Activated CD4-positive, alpha-beta T cell treated with anti-CD3 and anti-CD28 coated beads for 4 hours (primary cell): Measurements from ENCODE around the gene C1orf21.

Experiments used
- DNase-seq, 2 donors: peaks; one replicate each; pipeline ENCODE4 v3.0.0-alpha.2; 2020

The C1orf21 gene

DNA sequence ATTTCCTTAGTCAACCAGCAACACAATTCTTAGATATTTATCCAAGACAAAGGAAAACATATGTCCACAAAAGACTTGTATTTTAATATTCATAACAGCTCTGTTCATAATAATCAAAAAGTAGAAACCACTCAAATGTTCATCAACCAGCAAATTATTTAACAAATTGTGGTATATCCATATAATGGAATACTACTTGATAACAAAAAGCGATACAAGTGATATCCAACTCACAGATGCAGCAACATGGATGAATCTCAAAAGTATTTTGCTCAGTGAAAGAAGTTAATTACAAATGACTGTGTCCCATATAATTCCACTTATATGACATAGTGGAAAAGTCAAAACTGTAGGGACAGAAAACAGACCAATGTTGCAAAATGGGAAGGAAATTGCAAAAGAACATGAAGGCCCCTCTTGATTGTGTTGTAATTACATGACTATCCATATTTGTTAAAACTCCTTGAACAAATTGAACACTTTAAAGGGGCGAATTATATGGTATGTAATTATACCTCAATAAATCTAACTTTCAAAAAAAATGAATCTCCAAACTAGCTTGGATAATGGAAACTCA is 250.9 kb downstream of the C1orf21 start:
- no peak for DNase-seq

DNA sequence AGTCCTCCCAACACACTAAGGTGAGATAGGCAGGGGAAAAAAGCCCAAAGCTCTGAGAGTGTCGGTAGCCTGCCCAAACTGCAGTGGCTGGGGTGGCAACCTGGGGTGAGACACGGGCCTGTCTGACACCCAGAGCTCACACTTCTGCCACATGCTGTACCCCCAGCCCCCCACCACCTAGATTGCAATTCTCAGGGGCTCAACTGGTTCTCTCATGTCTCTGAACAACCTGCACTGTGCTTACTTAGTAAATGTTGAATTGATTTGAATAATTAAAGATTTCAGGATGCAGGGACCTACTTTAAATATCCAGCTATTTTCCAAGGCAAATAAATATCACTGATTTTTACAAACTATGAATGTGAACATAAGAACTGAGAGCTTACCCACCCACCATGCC is 252.4 kb downstream of the C1orf21 start:
- DNase-seq: no peak

DNA sequence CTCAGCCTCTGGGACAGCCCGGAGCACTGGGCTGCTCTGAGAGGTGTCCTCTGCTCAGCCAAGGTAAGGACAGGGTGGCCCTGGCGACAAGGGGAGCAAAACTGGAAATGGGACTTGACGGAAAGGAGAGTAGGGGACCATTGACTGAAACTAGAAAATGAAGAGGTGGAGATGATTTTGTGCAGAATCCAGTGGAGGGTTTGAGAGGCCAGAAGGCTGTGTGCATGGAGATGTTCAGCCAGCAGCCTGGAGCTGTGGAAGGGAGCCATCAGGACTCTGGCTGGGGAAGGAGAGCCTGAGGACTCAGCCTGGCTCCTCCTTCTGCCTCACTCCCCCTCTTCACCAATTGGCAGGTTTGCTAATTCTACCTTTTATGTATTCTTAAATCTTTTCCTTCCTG is 253.7 kb downstream of the C1orf21 start:
- DNase-seq: no peak

DNA sequence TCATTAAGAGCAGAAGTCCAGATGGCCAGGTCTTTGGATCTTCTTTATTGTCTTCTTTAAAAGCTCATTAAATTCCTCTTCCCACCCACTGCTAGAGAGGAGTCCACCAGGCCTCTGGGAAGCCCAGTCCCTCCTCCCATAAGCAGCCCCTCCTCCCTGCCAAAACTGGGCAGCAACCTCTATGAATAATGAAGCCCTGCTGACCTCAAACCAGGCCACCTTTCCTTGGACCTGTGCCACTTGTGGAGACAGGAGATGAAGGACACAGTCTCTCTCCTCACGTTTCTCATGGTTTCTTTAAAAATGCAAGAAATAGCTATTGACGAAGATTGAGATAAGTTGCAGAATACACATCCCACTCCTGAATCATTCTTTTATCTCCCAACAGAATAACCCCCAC is 255.1 kb downstream of the C1orf21 start:
- DNase-seq: no peak

DNA sequence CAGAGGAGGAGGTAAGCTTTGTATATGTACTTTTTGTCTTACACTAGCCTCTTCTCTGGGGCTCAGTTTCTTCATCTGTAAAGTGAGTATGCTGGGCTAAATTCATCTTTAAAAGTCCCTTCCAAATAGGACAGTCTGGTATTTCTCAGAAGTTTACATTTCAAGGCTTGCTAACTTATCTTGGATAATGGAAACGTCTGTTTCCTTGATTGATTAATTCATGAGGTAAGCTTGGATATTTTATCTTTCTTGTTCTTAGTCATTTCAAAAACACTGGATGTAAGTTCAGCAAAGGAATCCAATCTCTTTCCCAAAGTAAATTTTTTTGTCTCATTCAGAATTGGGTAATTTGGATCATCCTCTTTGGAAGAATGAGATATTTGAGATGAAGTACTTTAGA is 256.8 kb downstream of the C1orf21 start:
- DNase-seq: no peak

DNA sequence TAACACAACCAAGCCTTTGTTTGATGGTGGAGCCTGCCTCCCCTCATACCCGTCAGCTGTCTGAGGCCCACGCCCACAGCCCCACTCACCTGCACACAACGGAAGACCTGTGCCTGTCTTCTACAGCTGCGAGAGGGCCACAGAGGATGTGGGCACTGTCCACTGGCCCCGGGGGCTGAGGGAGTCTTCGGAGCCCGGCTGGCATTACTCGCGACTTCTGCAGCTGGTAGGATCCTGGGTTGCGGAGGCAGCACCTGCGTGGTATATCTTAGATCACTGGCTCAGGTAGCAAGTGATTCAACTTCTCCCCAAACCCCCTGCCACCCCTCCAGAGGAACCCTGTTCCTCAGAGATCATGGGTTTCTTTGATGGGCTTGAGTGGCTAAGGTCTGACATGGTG is 257.9 kb downstream of the C1orf21 start:
- DNase-seq: no peak

DNA sequence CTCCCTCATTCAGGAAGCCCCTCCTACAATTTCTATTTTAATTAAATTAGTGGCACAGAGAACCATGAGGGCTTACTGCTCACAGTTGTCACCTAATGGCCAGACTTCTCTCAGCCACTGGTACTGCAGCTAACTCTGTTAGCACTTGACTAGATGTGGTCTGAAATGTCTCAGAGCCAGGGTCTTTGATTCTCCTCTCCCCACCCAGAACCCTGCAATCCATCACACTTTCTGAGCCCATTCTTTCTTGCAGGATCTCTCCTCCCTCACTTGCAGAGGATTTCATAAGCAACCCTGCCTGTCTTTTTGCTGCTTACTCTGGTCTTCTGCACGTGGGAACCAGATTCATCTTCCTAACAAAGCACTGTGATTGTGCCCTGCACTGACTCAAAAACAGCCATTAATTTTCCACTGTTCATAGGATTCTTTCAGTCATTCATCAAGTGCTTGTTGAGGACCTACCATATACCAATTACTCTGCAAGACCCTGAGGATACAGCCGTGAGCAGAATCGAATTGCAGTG is 259.4 kb downstream of the C1orf21 start:
- DNase-seq: no peak

DNA sequence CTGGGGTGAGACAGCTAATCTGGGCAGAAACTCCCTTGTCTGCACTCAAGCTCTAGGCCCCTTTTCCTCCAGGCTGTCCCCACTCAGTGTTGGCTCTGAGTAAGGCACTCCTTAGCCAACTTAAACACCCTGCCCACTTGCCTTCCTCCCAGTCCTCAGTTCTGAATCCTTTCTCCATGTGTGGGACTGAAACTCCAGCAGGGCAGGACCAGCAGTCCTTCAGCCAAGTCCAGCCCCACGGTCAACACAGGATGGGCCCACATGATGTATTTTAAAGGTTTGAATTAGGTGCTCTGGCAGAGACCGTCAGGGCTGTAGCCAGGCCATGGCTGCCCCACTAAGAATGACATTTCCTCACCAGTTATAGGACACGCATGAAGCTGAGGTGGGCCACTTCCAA is 260.0 kb downstream of the C1orf21 start:
- no peak for DNase-seq

DNA sequence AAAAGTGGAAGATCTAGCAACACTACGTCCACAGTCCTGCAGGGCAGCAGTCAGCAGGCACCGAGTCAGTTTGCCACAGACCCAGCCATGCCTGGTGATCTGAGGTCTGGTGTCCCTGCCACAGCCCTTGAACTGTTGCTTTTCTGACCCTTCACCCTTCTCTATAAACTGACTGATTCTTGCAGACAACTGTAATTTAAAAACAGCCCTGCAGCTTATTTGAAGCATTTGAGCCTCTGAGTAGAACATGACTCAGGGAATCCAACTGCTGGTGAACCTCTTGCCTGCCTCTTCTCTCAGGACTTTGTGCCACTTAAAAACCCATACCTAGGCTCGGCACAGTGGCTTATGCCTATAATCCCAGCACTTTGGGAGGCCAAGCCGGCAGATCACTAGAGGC is 260.6 kb downstream of the C1orf21 start:
- no peak for DNase-seq

DNA sequence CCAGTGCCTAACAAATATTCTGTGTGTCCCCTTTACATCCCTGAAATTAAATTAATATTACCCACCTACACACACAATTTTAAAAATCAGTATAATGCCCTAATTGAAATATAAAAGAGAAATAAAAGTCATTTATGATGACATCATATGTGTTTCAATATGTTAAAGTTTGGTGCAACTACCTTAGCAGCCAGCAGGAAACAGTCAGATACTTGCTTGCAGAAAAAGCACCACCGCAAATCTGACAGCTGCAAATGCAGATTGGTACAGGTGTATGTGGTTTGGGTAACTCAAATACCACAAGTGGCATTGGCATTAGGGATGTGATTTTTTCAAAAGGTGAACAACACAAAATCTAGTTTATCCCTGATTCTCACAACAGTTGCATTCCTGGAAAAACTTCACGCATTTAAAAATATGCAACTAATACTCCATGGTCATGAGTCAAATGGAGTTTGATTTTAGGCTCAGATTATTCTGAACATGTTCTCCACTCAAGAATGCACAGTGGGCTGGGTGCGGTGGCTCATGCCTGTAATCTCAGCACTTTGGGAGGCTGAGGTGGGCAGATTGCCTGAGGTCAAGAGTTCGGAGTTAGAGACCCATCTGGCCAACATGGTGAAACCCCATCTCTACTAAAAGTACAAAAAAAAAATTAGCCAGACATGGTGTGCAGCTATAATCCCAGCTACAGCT is 261.5 kb downstream of the C1orf21 start:
- no peak for DNase-seq

DNA sequence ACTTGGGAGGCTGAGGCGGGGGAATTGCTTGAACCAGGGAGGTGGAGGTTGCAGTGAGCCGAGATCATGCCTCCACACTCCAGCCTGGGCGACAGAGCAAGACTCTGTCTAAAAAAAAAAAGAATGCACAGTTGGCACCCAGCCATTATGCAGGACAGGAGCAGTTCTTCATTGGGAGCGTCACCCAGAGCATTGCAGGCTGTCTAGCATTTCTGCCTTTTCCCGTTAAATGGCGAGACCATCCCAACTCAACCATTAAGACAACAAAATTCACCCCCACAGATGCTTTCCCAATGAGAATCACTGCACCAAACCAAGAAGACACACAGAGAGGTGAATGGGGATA is 262.0 kb downstream of the C1orf21 start:
- no peak for DNase-seq

DNA sequence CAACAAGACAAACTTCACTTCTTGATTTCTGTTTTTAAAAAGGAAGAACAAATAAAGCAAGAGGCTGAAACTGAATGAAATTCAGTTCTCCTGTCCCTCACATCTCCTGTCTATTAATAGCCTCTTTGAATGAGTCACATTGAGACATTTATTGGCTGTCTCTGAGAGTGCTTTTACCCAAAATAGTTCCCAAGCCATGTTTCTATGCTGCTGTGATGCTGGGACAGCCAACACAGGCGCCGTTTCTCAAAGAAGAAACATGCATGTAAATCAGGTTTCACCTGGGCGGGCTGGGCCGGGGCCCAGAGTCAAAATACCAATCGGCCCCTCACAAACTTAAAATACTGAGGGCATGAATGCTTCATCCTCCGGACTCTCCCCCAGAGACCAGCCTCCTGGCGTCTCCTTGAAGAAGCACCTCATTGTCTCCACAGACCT is 262.6 kb downstream of the C1orf21 start:
- DNase-seq: no peak

DNA sequence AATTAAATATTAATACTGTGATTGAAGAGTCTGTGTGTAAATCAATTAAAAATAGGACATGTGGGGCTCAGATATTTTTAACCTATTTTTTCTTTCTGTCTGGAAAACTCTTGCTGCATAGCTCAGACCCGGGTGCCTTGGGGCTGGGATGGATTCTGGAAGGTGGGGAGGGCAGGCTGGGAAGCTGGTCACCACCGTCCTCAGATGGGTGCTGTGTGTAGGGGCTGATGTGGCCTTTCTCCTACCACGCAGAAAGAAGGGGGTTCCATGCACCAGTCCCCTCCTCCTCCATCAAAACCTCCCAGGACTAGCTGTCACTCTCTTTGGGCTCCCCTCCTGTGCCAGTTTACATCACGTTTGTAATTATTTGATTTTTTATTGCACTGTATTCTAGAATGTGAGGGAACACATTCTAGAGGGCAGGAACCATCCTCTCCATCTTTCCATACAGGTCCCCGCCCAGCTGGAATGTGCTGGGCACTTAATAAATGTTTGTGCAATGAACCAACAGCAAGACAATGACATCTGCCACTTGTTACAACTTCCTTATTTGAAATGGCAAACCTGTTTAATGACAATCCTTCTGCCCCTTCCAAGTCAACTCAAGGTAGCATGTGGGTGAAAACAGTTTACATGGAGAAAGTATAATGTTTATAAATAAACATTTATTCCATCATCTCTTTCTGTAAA is 263.5 kb downstream of the C1orf21 start:
- DNase-seq: no peak

DNA sequence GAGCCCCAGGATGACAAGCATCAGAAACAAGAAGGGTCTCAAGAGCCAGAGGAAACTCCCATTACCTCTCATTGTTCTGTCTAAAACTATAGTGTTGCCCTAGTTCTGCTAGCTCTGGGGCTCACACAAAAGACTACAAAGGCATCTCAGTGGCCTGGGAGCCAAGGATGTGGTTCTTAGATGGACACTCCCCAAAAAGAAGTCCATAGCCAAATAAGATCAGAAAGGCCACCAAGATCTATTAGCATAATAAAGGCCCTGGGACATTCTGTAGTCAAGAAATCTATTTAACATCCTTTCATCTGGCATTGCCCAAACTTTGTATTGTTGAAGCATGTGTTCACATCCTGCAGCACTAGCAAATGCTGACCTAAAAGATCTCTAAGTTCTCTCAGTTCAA is 268.4 kb downstream of the C1orf21 start:
- no peak for DNase-seq

DNA sequence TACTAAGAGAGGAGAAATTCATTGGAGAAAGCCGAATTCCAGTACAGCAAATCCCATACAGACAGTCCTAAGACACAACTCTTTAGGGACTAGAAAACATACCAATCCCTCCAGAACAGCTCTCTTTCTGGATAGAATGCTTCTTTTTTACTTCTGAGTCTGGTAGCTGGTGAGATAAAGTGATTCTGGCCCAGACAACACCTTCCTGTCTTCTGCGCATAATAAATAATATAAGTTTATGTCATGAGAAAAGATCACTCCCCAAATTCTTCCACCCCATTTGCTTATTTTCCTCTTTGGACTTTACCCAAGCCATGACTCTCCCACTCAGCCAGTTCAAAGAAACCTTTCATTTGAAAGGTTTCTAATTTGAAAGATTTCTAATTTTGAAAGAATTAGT is 269.4 kb downstream of the C1orf21 start:
- DNase-seq: no peak

DNA sequence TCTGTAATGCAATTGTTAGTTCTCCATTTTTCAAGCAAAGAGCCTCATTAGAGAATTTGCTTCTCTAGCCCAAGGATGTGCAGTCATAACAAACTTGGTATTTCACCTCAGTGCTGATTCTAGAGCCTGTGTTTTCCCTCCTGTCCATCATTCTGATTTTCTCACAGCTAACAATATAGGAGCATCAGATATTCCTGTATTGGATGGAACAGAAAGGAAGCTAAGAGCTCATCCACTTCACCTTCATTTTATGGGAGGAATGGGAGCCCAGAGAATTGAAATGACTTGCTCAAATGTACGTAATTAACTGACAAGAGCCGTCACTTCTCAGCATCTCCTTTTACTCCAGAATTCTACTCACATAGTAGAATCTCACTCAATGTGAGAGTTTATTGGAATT is 271.2 kb downstream of the C1orf21 start:
- DNase-seq: no peak

DNA sequence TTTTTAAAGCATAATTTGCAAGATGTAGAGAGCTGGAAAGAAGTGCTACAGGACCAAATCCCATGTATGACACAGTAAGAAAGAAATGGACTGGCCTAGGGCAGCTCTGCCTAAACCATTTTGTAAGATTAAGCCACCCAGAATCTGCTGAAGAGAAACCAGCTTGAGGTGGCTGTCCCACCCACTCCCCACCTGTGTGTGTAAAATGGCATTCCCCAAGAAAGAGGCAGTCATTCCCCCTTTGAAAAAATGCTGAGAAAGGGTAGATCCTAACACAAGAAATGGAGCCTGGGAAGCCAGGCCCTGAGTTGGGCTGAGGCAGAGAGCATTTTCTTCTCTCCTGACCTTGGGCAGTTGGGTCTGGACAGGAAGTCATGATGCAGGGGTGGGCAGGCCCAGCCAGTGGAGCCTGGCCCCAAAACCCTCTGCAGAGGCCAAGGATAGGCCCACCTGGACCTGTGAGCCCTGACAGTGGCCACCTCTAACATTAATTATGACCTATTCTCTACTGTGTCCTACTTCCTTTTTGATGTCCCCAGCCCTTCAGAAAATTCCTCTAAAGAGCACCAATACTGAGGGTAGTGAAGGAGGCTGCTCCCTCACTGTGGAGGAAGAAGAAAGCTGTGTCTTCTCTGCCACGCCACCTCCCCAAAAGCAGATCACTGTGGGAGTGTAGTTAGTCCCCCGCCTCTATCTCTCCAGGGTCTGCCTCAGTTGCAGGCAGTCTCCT is 273.8 kb downstream of the C1orf21 start:
- no peak for DNase-seq

DNA sequence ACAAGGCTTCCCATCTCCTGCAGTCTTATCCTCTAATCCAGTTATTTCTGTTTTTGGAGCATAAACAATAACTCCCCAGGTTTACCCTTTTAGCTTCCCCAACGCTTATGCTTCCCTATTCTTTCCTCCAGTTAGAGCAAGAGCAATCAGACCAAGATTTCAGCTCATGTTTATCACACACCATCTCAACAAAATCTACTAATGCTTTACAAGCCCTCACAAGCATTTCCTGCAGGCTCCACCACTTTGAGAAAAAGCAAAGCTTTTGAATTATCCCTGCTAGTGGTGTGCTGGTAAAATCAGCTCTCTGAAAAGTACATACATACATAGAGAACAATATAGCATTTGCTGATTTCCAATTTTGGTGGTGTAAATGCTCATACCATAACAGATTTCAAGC is 275.0 kb downstream of the C1orf21 start:
- DNase-seq: no peak

DNA sequence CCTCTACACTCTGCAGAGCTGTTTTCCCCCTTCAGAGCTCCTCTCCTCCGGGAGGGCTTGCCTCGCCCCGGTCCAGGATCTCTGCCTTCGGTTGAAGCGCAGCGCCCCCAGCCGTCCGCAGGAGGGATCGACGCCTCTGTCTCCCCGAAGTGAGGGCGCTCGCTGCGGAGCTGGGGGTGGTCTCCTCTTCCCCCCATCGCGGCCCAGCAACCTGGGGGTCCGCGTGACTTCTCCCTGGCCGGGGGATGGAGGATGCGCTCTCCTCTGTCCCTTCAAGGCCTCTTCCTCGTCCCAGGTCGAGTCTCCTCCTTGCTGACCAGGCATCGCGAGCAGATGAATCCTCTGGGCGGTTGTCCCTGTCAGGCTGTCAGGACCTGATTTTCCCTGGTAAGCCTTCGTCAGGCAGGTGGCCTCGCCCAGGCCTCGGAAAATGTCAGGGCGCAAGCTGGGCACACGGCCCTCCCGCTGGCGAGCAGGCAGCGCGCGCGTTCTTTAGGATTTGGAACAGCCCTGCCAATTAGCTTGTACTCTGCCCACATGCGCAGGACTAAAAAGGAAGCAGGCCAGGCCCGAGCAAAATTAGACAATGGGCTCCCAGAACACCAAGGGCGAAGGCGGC is 277.3 kb downstream of the C1orf21 start:
- no peak for DNase-seq

DNA sequence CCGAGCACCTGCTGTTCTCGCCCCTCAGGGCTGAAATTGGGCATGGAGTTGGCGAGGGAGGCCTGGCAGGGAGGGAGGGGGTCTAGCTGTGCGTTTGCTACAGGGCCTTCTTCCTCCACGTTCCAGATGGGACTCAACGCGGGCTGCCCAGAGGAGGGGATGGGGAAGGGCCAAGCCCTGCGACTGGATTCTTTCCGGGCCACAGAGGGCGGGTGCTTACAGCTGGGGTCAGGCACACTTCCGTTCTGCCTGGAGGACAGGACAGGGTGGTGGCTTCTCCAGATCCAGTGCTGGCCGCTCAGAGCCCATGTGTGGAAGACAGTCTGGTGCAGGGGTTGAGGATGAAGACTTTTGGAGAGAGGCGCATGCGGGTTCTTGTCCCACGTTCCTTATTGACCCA is 277.8 kb downstream of the C1orf21 start:
- no peak for DNase-seq

DNA sequence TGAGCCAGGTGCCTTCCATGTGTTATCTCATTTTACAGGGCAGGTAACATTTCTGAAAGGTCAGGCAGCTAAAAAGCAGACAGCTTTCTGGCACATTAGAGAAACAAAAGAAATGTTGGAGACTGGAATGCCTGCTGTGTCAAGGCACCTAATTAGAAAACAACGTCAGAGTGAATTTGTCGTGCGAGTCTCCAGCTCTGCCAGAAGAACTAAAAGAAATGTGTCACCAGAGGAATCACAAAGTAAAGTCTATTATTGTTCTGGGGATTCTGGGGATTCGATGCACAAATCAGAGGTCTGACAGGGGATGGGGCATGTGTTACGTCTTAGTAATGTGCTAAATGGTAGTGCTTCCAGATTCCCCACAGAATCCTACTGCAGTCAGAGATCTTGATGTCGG is 278.5 kb downstream of the C1orf21 start:
- DNase-seq: no peak

DNA sequence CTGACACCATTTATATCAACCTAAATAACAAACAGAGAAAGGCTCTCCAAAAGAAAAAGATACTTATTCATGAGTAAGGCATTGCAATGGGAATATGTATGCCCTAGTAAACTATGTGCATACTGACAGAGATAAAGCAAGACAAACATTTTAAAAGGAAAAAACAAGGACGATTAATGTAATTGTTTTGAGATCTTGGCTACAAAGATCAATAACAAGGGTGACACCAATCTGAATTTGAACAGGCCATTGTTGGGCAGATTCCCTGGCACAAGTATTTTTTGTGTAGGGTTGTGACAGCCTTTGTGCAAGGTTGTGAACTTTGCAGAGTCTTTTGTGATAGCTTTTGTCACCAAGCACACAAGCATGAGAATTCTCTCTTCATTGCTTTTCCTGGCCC is 282.6 kb downstream of the C1orf21 start:
- DNase-seq: no peak

DNA sequence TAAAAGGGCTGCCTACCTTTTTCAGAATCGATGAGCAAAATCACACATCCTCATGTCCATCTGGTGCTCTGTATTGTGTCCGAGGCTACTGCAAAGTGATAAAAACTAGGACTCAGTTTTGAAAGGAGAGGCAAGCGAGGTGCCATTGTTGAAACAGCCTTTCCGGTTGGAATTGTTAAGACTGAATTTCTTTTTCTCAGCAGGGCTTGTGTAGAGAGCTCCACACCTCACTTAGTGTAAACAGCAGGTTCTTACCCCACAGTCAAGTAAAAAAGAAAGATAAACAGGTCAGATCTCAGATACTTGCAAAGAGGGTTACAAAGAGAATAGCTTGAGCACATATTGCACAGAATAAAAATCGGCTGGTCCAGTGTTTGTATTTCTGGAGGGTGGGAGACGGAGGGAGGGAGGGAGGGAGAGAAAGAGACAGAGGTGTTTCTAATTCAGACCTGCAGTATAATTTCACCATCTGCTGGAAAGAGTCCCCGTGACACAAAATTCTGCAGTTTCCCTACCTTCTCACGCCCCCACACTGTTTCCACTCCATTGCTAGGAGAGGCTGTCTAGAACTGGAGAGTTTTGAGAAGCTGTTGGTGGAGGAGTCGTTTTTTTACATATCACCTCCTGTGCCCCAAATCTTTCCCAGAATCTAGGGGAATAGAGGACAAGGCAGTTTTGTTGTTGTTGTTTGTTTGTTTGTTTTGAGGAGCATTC is 285.3 kb downstream of the C1orf21 start:
- DNase-seq: no peak
